Activated effector memory CD4-positive, alpha-beta T cell treated with Interleukin-2 at 50 U/mL for 16 hours (primary cell): ENCODE results near the gene EBI3.
A peak's percentile ranks its signal among the peaks of the same experiment; 100 is the strongest.
"Not testable (repeated sequence)": the region's sequence is repeated elsewhere in the genome, so short reads cannot be mapped to it uniquely, and the experiment has no call there.

Source experiments
- DNase-seq: peaks from one replicate; pipeline ENCODE4 v3.0.0-alpha.2; 2020

The EBI3 gene

DNA sequence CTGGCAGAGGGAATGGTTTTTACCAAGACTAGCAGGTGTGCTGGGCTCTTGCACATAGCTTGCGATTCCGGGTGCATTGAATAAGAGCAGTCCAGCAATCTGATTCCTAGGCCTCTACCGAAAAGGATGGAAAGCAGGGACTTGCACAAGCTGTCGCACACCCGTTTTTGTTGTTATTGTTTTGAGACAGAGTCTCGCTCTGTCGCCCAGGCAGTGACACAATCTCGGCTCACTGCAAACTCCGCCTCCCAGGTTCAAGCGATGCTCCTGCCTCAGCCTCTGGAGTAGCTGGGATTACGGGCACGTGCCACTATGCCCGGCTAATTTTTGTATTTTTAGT, 5.5 kb downstream of the EBI3 start:
- no peak for DNase-seq

DNA sequence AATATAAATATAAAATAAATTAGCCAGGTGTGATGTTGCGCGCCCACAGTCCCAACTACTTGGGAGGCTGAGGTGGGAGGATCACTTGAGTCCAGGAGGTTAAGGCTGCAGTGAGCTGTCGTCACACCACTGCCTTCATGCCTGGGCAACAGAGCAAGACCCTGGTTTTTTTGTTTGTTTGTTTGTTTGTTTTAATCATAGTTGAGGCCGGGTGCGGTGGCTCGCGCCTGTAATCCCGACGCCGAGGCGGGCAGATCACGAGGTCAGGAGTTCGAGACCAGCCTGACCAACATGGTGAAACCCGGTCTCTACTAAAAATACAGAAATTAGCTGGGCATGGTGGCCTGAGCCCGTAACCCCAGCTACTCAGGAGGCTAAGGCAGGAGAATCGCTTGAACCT, 8.2 kb downstream of the EBI3 start:
- not testable (repeated sequence) for DNase-seq

DNA sequence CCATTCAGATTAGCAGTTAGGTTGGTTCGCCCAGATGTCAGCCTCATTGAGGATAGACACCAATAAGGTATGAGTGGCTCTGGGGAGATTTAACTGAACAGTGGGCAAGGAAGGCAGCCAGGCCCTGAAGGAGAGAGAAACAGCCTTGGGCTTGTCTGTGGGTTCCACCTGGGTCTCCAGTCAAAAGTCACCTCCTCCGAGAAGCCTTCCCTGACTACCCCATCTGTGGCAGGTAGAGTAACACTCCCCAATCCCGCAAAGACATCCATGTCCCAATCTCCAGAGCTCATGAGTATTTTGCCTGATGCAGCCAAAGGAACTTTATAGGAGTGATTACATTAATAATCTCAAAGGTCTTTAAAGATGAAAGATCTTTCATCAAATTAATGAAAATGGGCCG, 9.5 kb downstream of the EBI3 start:
- DNase-seq = no peak

DNA sequence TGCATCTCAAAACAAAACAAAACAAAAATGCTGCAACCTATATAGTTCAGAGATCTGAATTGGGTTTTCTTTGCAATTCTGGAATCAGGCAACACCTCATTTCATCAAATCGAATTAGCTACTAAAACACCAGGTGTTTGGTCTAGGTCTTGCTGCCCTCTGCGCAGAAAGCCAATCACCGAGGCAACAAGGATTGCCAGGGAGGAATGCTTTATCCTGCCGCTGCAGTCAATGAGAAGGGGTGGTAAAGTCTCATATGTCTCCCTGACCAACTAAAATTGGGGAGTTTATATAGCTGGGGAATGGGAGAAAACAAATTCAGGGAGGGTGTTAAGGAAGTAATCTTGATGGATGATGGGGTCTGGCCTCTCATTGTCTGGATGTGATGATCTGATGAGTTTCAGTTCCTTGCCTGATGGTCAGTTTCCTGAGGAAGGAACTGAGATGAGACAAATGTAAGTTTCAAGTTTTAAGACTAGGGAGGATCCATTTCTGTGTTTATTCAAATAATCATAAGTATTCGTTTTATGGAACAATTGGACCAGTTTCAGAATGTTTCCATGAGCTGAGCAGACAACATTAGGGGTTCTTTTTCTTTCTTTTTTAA, 12.6 kb downstream of the EBI3 start:
- DNase-seq = no peak

DNA sequence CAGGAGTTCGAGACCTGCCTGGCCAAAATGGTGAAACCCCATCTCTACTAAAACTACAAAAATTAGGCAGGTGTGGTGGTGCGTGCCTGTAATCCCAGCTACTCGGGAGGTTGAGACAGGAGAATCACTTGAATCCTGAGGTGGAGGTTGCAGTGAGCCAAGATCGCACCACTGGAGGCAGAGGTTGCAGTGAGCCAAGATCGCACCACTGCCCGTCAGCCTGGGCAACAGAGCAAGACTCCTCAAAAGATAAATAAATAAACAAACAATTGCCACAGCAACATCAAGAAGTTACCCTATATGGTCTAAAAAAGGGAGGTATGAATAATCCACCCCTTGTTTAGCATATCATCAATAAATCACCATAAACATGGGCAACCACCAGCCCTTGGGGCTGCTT, 16.6 kb downstream of the EBI3 start:
- not testable (repeated sequence) for DNase-seq

DNA sequence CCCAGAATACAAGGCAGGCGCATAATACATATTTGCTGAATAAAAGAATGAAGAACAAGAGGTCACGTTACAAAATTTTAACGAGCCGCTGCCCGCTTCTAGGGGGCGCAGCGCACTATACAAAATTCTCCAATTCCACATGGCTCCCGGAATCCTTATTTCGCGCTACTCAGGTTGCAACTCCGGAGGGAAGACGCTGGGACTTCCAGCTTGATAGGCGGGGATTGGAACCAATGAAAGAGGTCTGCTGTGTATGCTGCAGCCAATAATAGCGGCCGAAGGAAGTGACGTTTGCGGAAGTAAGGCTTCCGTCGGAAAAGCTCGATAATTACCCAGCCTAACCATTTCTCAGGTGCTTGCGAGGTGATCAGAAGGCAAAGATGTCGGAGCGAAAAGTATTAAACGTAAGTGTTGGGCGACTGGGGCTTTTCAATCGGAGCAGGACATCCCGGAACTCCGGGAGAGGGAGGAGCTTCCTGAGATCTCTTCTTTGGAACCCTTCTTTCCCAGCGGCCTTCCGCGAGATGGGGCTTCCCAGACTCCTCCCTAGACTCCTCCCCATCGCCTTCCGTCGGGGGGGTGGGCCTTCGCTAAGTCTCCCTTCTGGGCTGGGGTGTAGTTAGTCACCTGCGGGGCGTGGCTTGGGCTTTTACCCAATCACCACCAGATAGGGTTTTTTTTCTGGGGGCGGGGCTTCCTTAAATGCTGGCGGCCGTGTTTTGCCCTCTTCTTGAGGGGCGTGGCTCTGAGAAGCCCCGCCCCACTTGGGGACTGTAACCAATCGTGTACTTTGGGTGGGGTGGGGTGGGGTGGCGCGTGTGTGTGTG, 17.7 kb downstream of the EBI3 start, which contains the start of gene YJU2:
YJU2 (plus strand) TSS at position 314 of the 827 bp plus-strand sequence; CDS start at position 381, 67 bp downstream.
- peak; percentile 95 for DNase-seq

DNA sequence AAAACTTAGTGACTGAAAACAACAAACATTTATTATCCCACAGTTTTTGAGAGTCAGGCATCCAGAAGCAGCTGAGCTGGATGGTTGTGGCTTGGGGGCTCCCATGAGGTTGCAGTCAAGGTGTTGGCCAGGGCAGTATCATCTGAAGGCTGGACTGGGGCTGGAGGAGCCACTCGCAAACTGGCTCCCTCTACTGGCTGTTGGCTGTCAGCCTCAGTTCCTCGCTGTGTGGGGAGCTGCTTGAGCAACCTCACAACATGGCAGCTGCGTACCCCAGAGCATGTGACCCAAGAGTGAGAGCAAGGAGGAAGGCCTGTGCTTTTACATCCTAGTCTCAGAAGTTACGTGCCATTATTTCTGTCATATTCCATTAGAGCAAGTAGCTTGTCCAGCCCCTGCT, 27.2 kb downstream of the EBI3 start:
- DNase-seq = no peak

DNA sequence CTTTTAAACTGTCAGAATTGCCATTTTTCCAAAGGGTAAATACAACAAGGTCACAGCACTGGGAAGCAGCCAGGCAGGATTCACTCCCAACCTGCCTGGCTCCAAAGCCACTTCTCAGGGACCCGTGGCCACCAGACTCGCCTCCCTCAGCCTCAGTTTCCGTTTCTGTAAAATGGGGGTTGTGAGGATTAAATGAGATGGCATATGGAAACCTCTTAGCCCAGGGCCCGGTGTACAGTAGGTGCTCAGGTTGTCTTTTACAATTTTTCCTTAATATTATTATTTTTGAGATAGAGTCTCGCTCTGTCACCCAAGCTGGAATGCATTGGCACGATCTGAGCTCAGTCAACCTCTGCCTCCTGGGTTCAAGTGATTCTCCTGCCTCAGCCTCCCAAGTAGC, 27.7 kb downstream of the EBI3 start:
- no peak for DNase-seq

DNA sequence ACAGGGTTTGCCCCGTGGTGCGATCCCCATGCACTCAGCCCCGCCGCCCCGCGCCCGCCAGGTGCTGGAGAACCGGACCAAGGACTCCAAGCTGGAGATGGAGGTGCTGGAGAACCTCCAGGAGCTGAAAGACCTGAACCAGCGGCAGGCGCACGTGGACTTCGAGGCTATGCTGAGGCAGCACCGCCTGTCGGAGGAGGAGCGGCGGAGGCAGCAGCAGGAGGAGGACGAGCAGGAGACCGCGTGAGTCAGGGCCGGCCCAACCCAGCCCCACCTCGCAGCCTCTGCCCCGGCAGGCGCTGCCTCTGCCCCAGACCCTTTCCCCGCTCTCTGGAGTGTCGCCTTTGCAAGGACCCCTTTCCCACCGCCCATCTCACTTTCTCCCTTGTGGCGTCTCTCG, 28.9 kb downstream of the EBI3 start:
- no peak for DNase-seq

DNA sequence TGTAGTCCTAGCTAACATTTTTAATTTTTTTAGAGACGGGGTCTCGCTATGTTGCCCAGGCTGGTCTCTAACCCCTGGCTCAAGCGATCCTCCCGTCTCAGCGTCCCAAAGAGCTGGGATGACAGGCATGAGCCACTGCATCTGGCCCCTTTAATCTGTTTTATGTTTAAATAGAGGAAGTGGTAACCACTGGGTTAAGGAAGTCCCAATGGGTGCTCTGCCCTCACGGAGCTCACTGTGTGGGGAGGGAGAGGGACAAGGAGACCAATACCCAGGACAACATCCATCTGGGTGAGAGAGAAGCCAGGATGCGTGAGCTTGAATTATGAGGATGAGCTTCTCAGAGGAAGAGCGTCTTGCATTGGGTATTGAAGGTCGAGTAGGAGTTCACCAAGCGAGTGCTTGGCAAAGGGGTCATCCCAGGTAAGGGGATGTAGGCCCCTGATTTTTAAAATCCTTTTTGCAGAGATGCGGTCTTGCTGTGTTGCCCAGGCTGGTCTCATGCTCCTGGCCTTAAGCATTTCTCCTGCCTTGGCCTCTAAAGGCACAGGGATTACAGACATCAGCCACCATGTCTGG, 31.4 kb downstream of the EBI3 start:
- no peak for DNase-seq

DNA sequence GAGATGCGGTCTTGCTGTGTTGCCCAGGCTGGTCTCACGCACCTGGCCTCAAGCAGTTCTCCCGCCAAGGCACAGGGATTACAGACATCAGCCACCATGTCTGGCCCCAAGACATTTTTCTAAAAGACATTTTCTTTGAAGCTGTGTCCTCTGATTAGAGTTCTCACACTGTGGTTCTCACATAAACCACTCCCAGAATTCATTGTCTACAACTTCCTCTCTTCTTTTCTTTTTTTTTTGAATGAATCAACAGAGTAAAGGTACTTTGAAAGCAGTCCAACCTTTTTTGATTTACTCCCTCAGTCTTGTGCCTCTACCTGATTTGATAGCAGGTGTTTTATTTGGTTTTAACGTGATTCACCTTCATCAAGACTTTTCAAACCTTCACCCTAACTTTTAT, 35.5 kb downstream of the EBI3 start:
- no peak for DNase-seq

DNA sequence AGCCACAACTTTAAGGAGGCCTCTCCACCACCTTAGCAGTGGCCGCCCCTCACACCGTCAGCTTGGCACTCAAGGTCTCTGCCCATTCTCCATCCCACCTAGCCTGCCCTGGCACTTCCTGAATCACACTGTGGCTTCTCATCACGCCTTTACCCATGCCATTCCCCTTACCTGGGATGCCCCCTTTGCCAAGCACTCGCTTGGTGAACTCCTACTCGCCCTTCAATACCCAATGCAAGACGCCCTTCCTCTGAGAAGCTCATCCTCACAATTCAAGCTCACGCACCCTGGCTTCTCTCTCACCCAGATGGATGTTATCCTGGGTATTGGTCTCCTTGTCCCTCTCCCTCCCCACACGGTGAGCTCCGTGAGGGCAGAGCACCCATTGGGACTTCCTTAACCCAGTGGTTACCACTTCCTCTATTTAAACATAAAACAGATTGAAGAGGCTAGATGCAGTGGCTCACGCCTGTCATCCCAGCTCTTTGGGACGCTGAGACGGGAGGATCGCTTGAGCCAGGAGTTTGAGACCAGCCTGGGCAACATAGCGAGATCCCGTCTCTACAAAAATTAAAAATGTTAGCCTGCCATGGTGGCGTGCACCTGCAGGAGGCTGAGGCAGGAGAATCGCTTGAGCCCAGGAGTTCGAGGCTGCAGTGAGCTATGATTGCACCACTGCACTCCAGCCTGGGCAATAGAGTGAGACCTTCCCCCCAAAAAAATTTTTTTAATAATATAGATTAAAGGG, 37.1 kb downstream of the EBI3 start:
- no peak for DNase-seq

DNA sequence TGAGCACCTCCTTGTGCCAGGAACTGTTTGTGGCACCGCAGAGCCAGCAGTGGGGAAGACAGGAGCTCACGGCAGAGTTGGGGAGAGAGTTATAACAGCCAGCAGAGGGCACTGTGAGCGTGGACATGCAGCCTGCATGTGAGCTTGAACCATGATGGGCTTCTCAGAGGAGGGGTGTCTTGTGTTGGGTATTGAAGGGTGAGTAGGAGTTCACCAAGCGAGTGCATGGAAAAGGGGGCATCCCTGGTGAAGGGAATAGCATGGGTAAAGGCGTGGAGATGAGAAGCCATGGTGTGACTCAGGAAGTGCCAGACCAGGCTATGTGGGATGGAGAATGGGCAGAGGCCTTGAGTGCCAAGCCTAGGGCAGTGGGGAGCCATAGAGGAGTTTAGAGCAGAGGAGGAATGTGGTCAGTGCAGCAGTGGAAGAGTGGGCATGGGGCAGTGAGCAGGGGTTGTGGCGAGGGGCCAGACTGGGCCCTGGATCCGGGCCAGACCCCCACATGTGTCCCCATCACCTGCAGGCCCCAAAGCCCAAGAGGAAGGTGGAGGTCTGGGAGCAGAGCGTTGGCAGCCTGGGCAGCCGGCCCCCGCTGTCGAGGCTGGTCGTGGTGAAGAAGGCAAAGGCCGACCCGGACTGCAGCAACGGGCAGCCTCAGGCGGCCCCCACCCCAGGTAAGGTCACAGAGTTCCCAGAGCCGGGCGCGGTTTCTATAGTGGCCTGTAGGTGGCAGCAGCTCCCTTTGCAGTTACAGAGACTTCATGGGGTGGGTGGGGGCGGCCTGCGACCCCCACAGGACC, 38.0 kb downstream of the EBI3 start:
- peak; percentile 25 for DNase-seq

DNA sequence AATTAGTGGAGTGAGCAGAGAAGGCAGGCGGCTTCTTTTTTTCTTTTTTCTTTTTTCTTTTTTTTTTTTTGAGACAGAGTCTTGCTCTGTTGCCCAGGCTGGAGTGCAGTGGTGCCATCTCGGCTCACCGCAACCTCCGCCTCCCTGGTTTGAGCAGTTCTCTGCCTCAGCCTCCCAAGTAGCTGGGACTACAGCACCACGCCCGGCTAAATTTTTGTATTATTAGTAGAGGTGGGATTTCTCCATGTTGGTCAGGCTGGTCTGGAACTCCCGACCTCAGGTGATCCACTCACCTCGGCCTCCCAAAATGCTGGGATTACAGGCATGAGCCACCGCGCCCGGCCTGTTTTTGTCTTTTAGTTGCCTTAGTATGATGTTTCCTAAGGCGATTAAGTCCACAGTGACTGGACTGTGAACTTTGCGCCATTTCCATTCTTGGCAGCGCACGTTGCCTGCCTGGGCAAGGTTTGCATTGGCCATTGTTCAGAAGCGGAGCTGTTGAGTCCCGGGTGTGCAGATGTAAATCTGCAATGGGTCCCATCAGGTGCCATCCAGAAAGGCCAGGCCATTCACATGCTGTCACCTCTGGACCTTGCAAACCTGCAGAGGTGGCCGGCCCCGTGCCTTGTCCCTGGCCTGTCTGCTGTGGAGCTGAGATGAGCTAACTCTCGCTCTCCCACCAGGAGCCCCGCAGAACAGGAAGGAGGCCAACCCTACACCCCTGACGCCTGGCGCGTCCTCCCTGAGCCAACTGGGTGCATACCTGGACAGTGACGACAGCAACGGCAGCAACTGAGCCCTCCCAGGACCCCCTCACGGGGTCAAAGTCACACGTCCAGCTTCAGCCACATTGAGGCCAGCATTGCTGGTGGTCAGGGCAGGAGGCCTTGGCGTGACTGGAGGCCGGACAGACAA, 38.8 kb downstream of the EBI3 start:
- DNase-seq = no peak

DNA sequence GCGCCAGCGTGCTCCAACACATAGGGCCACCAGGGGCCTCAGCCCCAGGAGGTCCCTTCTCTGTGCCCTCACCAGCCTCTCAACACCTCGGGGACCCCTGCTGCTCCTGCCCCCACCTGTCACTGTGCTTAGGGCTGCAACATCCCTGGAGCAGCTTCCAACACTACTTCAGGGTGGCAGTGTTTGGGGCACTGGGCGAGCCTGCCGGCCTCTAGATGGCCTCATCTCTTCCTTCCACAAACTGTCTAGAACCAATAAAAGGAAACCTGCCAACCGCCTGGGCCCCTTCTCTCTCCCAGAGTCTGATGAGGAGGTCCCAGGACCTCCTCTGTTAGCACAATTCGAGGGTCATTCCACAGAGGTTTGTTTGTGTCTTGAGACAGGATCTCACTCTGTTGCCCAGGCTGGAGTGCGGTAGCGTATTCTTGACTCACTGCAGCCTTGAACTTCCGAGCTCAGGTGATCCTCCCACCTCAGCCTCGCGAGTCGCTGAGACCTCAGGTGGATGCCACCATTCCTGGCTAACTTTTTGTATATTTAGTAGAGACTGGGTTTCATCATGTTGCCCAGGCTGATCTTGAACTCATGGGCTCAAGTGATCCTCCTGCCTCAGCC, 39.6 kb downstream of the EBI3 start:
- DNase-seq = no peak

DNA sequence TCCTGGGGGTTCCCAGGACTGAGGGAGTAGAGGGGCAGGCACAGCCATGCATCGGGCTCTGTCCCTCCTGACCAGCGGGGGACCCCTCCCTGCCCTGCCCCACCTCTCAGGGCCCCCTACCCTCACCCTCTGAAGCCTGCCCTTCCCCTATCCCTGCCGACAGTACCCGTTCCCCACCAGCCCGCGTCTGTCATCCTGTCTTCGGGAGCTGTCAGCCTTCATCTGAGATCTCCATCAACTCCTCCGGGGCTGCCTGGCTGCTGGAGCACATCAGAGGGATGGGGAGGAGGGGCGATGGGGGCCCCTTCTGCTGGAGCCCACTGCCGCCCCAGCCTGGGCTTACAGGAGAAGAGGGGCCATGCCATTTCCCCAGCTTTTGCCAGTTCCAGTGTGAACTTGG, 43.6 kb downstream of the EBI3 start:
- no peak for DNase-seq

DNA sequence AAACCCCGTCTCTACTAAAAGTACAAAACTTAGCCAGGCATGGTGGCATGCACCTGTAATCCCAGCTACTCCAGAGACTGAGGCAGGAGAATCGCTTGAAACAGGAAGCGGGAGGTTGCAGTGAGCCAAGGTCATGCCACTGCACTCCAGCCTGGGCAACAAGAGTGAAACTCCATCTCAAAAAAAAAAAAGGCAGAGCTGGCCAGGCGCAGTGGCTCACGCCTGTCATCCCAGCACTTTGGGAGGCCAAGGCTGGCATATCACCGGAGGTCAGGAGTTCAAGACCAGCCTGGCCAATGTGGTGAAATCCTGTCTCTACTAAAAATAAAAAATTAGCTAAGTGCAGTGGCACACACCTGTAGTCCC, 45.0 kb downstream of the EBI3 start:
- not testable (repeated sequence) for DNase-seq

DNA sequence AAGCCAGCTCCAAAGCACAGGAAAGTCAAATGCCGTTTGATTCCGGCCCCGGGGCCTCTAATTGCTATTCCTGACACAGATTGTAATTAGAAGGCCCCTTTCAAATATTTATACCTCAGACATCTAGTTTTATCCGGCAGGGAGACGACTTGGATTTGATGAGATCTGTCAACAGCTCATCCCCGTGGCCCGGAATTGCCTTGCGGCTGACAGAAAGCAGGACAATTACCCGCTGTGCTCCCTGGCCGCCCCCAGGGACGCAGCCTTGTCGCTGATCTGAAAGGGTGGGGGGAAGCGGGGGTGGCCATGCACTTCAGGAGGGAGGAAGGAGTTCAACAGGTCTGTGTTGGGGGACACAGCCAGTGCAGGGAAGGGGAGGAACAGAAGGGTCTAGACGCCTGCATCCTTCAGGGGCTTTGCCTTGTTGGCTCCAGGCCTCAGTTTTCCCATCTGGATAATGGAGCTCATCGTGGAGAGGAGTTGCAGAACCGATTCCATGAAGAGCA, 47.9 kb downstream of the EBI3 start:
- no peak for DNase-seq

DNA sequence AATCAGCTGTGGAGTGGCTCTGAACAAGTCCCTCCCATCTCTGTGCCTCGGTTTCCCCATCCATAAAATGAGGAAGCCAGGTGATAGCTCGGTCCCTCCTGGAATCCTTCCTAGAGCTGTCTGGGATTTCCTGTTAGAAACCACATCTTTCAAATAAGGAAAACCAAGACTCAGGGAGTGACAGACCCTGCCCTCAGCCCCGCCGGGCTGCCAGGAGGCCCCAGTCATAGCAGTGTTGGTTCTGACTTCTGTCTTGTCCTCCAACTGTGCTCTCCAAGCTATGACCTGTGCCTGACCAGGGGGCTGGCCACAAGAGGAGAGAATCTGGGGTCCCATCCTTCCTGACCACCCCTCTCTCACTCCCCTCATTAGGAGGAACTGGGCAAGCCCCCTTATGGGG, 48.7 kb downstream of the EBI3 start:
- DNase-seq = no peak

DNA sequence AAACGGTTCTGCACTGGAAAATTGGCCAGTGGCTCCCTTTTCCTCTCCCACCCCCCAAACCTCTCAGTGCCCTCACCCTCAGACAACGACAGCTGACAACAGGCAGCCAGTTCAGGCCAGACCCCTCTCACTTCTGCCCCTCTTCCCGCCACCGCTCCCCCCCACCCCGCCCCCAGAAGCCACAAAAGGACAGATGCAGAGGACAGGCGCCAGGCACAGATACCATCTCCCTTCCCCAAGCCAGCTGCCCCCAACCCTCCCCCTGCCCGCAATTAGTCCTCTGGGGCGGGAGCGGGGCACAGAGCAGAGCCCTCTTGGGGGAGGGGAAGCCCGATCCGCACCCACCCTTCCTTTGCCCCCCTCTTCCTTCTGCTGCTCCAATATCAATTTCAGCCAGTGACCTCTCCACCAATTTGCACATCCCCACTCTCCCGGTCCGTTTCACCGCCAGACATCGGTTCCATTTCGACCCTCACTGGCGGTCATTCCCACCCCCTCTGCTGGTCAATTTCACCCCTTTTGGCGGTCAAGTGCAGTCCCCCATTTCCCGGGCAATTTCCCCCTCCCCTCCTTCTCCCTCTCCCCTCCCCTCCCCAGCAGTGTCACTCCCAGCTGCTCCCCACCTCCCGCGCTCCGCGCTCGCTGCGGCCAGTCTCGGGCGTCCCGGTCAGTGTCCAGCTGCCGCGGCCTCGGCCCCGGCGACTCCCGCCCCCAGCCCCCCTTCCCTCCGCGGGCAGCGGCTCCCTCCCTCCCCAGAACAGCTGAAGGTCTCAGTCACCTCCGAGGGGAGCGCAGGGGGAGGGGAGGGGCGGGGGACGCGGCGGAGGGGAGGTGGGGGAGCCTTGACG, 49.3 kb downstream of the EBI3 start, which contains the start of gene SHD:
SHD (plus strand) TSS at position 848 of the 848 bp plus-strand sequence. CDS start 798 bp downstream, outside the sequence.
- no peak for DNase-seq
